ENCODE measurements around the gene TNFRSF8.
"Not testable (repeated sequence)": the region's sequence is repeated elsewhere in the genome, so short reads cannot be mapped to it uniquely, and the experiment has no call there.

The TNFRSF8 gene

DNA sequence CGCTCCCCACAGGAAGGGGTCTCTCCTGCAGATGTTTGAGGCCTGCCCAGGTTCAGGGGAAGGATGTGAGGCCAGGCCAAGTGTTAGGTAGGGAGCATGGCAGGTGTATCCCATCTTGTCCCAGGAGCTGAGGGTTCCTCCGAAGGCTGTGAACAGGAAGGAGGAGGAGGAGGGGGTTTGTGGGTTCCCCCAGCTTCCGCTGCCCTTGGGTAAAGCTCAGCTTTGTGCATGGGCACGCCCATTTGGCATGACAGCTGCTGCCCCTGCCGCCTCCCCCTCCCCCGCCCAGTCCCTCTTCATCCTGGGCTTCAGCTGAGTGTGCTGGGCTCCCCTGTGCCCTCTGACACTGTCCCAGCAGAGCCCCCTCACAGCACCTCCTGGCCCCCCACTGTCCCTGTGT is 25.5 kb downstream of the TNFRSF8 start:
- DNase-seq = peak in 3 of 5 donors; percentile 16 to 82 (median 37)

DNA sequence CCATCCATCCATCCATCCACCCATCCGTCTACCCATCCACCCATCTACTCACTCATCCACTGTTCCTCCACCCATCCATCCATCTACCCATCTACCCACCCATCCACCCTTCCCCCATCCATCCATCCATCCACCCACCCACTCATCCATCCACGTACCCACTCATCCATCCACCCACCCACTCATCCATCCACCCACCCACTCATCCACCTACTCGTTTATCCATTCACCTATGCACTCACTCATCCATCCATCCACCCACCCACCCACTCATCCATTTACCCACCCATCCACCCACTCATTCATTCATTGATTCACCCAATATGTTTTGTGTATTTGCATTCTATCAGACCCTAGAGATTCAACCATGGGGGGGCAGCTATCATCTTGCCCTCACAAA is 27.2 kb downstream of the TNFRSF8 start:
- DNase-seq = no peak

DNA sequence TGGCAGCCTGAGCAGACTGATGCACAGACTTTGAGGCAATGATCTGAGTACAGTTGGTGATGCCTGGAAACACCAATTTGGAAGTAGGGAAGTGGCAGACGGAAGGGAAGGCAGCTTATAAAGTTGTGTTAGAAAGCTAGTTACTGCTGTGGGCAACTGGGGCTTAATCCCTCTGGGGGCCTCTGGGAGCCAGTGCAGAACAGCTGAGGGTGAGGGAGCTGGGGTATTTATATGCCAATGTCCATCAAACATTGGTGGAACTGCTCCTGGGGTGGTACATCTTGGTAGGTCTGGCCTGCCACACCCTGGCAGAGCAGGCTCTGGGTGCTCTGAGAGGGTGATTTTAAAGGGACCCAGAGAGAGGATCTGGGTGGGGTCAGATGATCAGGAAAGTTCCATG is 28.1 kb downstream of the TNFRSF8 start:
- no peak for DNase-seq

DNA sequence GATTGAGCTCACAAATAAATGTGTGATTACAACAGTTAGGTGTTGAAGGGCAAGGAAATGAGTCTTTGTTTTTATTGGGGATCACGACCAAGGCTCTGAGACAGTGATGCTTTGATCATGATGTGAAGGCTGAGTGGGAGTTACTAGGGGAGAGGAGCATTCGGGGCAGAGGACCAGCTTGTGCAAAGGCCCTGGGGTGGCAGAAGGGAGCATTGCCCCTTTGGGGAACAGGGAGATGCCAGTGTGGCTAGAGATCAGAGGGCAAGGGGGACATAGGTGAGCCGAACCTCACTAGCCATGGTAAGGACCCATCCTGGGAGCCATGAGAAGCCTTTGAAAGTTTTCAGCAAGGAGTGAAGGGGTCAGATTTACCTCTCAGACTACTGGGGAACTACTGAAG is 31.1 kb downstream of the TNFRSF8 start:
- no peak for DNase-seq

DNA sequence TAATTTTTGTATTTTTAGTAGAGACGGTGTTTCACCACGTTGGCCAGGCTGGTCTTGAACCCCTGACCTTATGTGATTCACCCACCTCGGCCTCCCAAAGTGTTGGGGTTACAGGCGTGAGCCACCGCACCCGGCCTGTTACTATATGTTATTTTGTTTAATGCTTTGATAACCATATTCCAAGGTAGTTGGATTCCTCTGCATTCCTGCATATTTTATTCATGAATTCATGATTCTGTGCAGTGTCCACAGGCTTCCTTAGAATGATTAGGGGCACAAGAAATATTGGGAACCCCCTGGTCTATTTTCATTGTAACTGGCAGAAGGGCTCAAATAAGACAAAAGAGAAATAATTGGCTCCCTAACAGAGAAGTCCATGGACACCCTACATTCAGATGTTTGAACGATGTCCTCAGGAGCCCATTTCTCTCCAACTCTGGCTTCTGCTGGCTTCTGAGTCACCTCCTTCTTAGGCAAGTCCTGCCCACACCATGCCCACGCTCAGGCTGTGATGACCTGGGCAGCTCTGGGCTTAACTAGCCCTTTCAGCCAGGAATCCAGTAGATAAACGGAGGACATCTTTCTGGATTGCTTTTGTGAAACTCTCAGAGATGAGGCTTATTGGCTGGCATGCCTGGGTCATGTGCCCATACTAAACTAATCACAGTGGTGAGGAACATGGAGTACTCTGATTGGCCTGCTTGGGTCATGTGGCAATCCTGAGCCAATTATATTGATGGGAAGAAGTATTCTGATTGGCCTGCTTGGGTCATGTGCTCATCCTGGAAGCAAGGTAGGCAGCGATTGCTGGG is 32.6 kb downstream of the TNFRSF8 start:
- DNase-seq = peak in 1 of 5 donors; percentile 21

DNA sequence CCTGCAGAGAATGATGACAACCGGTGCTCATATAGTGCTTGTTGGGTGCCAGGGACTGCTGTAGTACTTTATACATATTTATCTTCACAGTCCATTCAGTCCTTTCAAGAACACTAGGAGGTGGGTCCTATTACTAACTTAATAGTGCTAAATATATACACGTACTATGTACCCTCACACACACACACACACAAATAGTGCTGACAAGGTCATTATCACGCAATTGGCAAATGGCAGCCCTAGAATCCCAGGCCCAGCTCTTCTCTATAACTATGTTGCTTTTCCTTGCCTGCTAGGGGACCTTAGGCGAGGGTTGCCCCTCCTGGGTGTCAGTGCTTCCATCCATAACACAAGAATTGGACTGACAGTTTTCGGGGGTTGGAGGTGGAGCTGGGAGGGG is 33.5 kb downstream of the TNFRSF8 start:
- no peak for DNase-seq

DNA sequence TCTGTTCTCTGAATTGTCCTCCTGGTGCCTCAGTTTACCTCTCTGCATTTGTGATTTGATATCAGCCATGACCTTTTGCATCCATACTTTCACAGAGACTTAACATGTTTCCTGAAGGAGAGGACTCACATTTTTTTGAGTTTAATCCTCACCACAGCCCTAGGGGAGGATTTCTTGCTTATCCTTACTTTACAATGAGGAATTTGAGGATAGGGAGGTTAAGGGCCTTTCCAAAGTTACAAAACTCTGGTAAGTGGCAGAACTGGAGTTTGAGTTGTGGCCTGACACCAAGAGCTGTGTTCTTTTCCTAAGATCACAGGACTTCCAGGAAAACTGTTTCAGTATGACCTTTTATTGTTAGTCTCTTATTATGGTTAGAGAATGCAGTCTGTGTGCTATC is 34.2 kb downstream of the TNFRSF8 start:
- DNase-seq = no peak

DNA sequence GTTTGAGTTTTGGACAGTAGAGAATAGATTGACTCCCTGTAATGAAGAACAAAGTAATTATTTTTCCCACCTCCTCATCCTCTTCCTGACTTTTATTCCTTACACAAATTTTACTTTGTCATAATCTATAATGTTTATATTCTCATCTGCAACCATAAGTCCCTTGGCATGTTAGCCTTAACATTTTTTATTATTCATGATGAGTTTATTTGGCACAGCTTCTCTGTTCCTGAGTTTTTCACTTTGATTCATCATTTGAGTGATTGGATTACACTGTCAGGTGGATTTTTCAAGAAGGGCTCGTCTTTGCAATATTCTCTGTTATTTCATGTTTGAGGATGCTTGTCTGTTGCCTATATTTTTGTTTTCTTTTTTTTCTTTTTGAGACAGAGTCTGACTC is 35.7 kb downstream of the TNFRSF8 start:
- DNase-seq = no peak

DNA sequence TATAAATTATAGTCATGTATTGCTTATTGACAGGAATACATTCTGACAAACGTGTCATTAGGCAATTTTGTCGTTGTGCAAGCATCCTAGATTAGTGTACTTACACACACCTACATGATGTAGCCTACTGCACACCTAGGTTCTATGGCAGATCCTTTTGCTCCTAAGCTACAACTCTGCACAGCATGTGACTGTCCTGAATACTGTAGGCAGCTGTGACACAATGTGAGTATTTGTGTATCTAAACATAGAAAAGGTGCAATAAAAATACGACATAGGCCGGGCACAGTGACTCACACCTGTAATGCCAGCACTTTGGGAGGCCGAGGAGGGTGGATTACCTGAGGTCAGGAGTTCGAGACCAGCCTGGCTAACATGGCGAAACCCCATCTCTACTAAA is 36.5 kb downstream of the TNFRSF8 start:
- no peak for DNase-seq

DNA sequence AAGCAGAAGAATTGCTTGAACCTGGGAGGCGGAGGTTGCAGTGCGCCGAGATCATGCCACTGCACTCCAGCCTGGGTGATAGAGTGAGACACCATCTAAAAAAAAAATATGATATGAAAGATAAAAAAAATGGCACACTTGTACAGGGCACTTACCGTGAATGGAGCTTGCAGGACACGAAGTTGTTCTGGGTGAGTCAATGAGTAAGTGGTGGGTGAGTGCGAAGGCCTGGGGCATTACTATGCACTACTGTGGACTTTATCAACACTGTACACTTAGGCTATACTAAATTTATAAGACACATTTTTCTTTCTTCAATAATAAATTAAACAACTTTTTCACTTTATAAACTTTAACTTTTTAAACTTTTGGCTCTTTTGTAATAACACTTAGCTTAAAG is 37.0 kb downstream of the TNFRSF8 start:
- DNase-seq = no peak

DNA sequence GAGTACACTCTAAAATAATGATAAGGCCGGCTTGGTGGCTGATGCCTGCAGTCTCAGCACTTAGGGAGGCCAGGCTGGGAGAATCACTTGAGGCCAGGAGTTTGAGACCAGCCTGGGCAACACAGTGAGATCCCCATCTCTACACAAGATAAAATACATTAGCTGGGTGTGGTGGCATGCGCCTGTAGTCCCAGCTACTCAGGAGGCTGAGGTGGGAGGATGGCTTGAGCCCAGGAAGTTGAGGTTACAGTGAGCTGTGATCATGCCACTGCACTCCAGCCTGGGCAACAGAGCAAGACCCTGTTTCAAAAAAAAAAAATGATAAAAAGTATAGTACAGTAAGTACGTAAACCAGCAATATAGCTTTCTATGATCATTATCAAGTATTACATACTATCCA is 38.0 kb downstream of the TNFRSF8 start:
- DNase-seq = not testable (repeated sequence)

DNA sequence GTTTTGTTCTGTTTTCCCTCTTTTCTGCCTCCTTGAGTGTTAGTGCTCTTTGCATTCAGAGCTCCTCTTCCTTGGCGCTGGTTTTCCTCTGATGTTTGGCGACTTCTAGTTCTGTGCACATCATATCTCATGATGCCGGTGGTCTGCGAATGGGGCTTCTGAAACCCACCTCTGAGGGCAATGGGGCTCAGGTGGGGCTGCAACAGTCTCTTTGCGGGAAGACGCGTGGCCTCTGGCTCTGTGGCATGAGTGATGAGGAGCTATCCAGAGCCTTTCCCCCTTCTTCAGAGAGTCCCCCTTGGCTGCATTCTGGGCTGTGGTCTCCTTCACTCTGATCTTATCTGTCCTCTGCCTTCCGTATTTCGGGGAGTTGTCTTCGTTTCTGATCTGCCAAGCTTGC is 39.0 kb downstream of the TNFRSF8 start:
- DNase-seq = no peak

DNA sequence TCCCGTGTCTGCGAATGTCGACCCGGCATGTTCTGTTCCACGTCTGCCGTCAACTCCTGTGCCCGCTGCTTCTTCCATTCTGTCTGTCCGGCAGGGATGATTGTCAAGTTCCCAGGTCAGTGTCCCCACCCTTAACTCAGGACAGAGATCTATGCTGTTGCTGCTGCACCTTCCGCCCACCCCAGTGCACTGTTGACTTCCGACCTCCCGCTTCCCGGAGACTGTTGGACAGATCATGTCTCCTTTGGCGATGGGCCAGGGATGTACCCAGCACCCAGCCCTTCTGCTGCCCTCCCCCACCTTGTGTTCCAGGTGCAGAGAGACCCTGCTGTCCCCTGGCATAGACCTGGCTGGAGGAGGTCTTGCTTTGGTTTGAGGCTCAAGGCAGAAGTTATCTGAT is 41.3 kb downstream of the TNFRSF8 start:
- DNase-seq = no peak

DNA sequence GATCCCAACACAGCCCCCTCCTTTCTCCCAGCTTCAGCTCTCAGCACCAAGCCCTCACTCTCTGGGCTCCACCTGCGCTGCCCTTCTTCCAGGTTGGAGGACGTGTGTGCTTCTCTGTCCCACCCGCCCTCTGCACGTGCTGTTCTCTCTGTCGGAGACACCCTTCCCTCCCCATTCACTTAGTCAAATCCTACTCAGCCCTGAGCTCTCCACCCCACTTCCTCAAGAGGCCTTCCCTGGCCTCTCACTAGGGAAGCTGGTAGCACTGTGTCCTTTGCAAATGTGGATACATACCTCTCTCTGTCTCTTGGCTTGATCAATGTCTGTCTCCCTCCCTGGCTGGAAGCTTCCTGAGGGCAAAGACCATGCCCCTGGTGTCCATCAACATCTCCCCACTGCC is 43.0 kb downstream of the TNFRSF8 start:
- no peak for DNase-seq

DNA sequence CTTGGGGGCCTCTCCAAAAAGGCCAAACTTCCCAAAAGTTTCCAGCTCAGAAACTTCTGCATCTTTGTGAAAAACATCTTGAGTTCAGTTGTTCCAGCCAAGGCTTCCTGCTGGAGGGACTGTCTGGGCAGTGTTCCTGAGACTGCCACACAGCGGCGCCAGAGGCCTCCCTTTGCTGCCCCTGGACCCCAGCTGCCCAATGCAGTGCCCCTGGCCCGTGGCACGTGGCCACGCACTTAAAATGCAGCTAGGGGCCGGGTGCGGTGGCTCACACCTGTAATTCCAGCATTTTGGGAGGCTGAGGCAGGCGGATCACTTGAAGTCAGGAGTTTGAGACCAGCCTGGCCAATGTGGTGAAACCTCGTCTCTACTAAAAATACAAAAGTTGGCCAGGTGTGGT is 43.8 kb downstream of the TNFRSF8 start:
- DNase-seq = not testable (repeated sequence)

DNA sequence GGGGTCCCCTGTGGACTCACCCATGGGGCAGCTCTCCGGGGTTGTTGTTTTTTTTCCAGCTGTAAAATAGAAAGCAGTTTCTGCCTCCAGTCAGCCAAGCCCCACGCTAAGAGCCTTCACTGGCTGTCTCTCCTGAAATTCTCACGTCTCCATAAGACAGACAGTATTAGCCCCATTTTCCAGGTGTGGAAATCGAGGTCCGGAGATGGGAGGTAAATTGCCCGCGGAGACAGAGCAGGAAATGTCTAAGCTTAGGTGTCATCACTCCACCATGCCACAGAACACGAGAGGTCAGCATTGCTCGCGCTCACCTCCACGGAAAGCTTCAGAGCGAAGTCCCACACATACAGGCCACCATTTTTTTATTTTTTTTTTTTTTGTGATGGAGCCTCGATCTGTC is 44.6 kb downstream of the TNFRSF8 start:
- no peak for DNase-seq

DNA sequence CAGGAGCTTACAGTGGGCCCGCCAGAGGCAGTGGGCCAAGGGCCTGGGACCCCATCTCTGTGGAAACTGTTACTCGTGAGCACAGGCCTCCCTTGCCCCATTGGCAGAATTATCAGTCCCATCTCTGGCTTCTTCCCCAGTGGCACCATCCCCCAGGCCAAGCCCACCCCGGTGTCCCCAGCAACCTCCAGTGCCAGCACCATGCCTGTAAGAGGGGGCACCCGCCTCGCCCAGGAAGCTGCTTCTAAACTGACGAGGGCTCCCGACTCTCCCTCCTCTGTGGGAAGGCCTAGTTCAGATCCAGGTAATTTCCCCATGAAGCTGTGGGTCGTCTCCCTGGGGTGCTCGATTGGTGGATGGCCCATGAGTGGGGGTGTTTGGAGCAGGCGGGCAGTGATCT is 46.8 kb downstream of the TNFRSF8 start:
- DNase-seq = no peak

DNA sequence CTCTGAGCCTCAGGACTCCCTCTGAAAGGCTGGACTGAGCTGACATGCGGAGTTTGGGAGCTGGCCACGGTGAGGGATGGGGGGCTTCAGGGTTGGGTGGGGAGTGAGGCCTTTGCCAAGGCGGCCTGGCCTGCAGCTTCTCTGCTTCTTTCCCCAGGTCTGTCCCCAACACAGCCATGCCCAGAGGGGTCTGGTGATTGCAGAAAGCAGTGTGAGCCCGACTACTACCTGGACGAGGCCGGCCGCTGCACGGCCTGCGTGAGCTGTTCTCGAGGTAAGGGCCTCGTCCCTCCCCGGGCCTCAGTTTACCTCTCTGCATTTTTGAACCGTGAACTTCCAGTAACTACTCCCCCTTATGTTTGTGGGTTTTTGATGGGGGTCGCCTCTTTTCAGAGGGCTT is 48.6 kb downstream of the TNFRSF8 start:
- DNase-seq = no peak

DNA sequence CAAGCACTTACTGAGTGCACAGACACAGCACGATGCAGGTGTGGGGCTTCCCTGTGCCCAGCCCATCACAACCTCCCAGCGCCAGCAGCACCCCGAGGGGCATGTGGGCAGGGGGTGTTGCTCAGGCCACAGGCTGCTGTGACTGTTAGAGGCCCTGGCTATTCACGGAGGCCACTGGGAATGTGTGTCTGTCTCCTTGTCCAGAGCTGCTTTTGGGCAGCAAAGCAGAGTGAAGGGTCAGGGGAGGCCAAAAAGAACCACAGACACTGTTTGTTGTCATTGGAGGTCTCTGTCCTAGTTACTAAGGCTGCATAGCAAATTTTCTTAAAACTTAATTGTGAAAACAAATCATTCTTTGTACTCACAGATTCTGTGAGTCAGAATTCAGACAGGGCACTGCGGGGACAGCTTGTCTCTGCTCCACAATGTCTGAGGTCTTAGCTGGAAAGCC is 49.6 kb downstream of the TNFRSF8 start:
- DNase-seq = no peak

DNA sequence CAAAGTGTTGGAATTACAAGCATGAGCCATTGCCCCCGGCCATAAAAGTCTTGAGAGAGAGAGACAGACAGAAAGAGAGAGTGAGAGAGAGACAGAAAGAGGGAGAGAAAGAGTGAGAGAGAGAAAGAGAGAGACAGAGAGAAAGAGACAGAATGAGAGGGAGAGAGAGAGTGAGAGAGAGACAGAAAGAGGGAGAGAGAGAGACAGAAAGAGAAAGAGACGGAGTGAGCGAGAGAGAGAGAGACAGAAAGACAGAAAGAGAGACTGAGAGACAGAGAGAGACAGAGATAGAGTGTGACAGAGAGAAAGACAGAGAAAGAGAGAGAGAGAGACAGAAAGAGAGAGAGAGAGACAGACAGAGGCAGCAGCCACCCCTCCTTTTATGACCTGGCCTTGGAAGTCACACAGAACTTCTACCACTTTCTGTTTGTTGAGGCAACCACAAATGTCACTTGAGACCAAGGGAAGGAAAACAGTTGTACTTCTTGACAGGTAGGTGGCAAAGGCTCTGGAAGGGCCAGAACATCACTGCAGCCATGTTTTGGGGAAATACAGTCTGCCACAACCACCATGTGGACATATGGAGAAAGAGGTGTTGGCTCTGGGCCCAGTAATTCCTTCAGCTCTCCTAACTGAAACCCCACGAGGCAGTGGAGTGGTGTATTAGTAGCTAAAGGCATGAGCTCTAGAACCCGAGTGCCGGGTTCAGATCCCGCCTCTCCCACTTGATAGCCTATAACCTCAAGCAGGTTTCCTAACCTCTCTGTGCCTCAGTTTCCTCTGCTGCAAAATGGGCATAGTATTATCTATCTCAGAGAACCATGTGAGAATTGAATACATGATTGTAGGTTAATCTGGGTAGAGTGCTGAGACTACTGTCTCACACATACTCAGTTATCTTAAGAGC is 50.6 kb downstream of the TNFRSF8 start:
- DNase-seq = peak in 1 of 5 donors; percentile 28

DNA sequence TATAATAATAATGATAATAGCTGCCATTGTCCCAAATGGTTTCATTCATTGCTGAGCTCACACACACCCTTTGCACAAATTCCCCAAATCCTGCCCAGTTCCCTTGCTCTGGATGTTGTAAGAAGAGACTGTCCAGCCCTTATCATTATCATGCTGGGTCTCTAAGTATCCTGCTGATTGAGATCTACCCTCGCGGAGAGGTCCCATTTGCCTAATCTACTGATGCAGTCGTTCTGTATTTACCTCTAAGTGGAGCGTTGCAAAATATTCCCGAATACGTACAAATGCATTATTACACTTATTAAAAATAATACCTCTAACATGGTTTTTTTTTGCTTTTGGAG is 51.2 kb downstream of the TNFRSF8 start:
- no peak for DNase-seq

DNA sequence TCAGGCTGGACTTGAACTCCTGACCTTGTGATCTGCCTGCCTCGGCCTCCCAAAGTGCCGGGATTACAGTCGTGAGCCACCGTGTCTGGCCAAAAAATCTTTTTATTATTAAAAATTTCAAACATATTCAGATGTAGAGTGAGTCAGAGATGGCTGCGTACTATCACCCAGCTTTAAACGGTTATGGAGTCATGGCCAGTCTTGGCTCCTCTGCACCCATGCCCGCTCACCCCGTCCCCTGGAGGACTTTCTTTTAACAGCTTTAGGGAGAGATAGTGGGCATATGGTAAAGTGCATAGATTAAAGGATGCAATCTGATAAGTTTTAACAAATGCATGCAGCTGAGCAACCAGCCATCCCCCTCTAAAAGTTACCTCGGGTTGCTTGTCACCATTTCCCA is 51.8 kb downstream of the TNFRSF8 start:
- DNase-seq = no peak

DNA sequence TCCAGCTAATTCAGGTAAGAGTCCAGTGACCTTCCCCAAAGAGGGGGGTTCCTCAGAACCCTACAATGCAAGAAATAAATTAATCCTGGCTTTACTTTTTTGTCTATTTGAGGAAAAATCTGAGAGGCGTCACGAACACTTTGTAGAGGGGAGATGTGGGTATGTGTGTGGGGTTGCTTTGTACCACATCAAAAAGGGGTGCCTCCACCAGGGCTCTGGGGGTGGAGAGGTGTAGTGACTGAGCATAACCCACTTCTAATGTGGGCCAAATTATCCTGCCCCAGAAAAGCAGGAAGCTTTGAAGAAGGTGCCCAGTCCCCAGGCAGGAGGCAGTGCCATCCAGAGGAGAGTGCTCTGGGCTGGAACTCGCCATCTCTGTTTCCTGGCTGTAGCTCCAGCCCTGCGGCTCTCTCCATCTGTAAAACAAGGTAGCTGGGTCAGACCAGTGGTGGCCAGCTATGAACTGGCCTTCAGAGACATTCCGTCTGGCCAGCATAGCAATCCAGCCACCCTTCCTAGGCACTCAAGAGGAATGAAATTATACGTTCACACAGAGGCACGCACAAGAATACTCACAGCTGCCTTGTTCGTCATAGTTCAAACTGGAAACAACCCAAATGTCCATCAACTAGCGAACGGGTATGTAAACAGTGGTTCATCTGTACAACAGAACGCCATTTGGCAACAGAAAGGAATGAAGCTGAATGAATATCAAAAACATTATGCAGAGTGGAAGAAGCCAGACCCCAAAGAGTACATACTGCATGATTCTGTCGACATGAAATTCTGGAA is 58.3 kb downstream of the TNFRSF8 start:
- DNase-seq = no peak
